GM11168 (cell line): ENCODE data around the gene RGR.
"Not testable (repeated sequence)": the region's sequence is repeated elsewhere in the genome, so short reads cannot be mapped to it uniquely, and the experiment has no call there.

Experiments
- in situ Hi-C: fragments of 300-500 bp; cut with MboI; formaldehyde crosslinking; loops from one replicate; pipeline ENCODE4 v1.12.0; 2022; ENCODE audit warnings: low sequenced_read_pairs; ENCODE audit not compliant: unreplicated experiment

The RGR gene

GRCh38 chr10:84254552-84255478, 10.0 kb downstream of the RGR start:
- in situ Hi-C loops = no loop called here

GRCh38 chr10:84256510-84257342, 11.9 kb downstream of the RGR start:
- in situ Hi-C loops = no loop called here

GRCh38 chr10:84257343-84258020, 12.6 kb downstream of the RGR start:
- in situ Hi-C loops = no loop called here

GRCh38 chr10:84258034-84258695, 13.3 kb downstream of the RGR start:
- in situ Hi-C loops = no loop called here

GRCh38 chr10:84261236-84261915, 16.5 kb downstream of the RGR start:
- in situ Hi-C loops = no loop called here

DNA sequence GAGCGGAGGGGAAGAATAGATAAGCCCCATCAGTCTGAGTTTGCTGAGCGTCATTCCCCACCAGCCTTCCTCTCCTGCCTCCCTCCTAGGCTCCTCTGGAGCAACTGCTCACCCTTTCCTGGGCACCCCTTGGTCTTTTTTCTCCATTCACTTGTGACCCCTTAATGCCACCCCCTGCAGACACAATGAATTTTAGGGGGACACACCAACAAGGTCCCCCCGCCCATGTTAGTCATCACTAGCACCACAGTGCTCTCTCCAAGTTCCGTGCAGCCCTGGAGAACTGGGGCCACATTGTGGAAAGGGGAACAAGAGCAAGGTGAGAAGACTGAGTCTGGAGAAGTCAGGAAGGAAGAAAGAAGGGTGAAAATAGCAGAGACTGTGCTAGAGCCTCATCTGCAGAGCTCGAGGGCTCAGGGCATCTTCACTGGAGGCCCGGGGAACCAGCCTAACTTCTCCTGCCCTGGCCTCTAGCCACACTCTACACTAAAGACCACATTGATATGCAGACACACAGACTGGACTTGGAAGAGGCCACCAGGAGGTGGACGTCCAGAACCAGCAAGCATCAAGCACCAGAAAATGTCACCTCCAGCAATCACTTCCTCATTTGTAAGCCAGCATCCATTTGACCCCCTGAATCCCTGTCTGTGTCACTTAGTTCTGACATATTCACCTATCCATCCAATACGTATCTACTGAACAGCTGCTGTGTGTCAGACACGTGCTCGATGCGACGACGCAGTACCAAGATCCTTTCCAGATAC, 17.5 kb downstream of the RGR start:
- in situ Hi-C loops = no loop called here

DNA sequence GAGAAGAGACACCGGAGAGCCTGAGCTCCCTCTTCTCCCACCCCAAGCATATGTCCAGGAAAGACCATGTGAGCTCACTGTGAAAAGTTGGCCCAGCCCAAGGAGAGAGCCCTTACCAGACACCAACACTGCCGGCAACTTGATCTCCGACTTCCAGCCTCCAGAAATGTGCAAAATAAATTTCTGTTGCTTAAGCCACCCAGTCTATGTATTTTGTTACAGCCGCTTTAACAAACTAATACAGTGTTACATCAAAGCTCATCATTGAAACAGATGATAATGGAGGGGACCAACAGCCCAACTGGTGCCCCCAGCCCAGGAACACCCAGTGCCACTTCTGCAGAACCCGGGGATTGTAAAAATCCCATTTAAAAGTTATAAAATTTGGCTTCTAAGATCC, 18.9 kb downstream of the RGR start:
- in situ Hi-C loops = no loop called here

DNA sequence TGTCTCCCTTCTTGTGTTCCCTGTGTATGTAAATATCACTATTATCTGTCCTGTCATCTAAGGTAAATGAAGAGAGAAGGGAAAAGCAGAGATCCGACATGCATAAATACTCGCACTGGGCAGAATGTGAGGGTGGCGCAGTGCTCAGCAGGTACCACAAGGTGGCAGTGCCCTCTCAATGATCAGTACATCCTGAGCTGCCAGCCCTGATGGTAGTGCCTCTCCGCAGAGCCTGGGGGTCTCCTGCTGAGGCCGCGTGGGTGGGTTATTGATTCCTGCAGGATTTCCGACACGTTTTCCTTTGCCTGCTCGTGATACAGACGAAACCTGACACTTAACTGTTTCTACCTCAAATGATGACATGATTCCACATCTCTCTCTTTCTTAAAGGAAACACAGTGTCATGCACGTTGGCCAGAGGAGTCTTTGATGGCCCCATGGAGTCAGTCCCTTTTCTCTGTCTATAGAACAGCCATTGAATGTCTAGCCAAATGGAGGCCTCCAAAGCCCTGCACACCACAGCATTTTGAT, 19.8 kb downstream of the RGR start:
- in situ Hi-C loops = loop anchor here (5.0 kb wide), 1 partner anchor 278 kb away; no protein-coding TSS in a partner anchor

DNA sequence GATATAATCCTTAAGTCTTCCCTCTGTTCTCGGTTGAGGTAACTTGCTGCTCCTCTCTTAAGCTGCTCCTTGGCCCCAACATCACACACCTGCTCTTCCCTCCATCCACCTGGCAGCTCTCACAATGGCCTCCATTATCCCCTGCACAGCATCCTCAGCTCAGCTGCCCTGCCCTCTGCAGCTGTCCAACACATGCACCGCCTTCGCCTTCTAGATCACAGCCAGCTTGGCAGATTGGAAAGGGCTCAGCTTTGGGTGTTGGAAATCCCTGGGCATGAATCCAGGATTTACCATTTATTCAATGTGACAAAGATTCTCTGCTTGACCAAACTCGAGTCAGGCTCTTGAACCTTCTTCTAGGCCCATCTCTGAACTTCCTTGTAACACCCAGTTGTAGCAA, 20.6 kb downstream of the RGR start:
- in situ Hi-C loops = loop anchor here (5.0 kb wide), 1 partner anchor 277 kb away; no protein-coding TSS in a partner anchor

- in situ Hi-C loops = loop anchor here (5.0 kb wide), 1 partner anchor 275 kb away; no protein-coding TSS in a partner anchor
Observed at GRCh38 chr10:84267503-84268126, 22.8 kb downstream of the RGR start.

DNA sequence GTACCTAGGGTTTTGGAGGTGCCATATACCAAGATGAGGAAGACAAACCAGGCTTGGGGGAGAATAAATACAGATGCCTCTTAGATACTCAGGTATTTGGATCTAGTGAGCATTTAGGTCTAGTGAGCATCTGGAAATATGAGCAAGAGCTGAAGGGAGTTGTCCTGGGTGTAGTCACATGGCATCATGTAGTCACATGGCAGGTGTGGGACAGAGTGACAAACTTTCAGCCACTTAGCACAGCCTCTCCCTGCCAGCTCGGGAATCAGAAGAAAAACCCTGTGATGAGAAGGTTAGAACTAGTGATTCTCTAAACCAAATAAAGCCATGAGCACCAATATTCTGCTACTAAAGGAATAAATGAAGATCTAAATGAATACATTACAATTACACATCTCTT, 24.3 kb downstream of the RGR start:
- in situ Hi-C loops = loop anchor here (5.0 kb wide), 1 partner anchor 273 kb away; no protein-coding TSS in a partner anchor

- in situ Hi-C loops = loop anchor here (5.0 kb wide), 1 partner anchor 273 kb away; no protein-coding TSS in a partner anchor
Observed at GRCh38 chr10:84269773-84270172, 24.9 kb downstream of the RGR start.

- in situ Hi-C loops = no loop called here
Observed at GRCh38 chr10:84270708-84271107, 25.9 kb downstream of the RGR start.

- in situ Hi-C loops = not testable (repeated sequence)
Observed at GRCh38 chr10:84279876-84280475, 35.1 kb downstream of the RGR start.

GRCh38 chr10:84286695-84287094, 41.8 kb downstream of the RGR start:
- in situ Hi-C loops = no loop called here

GRCh38 chr10:84288151-84288550, 43.3 kb downstream of the RGR start:
- in situ Hi-C loops = no loop called here

- in situ Hi-C loops = no loop called here
Observed at GRCh38 chr10:84289521-84290200, 44.8 kb downstream of the RGR start.
